Sigmoid colon (tissue), 4 donors: ENCODE results near the gene ADRB1.

Experiments
- POLR2A ChIP-seq, 2 donors: fragments of 450-650 bp; IDR thresholded peaks; one replicate each; pipeline ENCODE4 v1.6.1; 2016; ENCODE audit warnings: antibody characterized with exemption in 2 of 2, mild to moderate bottlenecking in 2 of 2, moderate library complexity in 2 of 2
- POLR2AphosphoS5 ChIP-seq, 4 donors: sonication (generic); formaldehyde crosslinking; IDR thresholded peaks; one replicate each; pipeline ENCODE4 v1.6.1; 2017; ENCODE audit warnings: antibody characterized with exemption in 4 of 4
- TF ChIP-seq, protein P1 (sequence below), 4 experiments: fragments of 450-650 bp in 3 of 4; fragments of 200-600 bp in 1 of 4; IDR thresholded peaks; one replicate each; pipeline ENCODE4 v1.5.1; 2016 to 2019; ENCODE audit warnings: antibody characterized with exemption in 4 of 4, mild to moderate bottlenecking in 3 of 4, moderate library complexity in 2 of 4

- TF ChIP-seq, protein P1, sequence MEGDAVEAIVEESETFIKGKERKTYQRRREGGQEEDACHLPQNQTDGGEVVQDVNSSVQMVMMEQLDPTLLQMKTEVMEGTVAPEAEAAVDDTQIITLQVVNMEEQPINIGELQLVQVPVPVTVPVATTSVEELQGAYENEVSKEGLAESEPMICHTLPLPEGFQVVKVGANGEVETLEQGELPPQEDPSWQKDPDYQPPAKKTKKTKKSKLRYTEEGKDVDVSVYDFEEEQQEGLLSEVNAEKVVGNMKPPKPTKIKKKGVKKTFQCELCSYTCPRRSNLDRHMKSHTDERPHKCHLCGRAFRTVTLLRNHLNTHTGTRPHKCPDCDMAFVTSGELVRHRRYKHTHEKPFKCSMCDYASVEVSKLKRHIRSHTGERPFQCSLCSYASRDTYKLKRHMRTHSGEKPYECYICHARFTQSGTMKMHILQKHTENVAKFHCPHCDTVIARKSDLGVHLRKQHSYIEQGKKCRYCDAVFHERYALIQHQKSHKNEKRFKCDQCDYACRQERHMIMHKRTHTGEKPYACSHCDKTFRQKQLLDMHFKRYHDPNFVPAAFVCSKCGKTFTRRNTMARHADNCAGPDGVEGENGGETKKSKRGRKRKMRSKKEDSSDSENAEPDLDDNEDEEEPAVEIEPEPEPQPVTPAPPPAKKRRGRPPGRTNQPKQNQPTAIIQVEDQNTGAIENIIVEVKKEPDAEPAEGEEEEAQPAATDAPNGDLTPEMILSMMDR (IDR thresholded peaks at IDR 0.05), result no peak
- TF ChIP-seq POLR2AphosphoS5 (IDR thresholded peaks at IDR 0.05), result no peak
- no peak for TF ChIP-seq POLR2A (IDR thresholded peaks at IDR 0.05)
Observed at GRCh38 chr10:114026189-114027040, 17.3 kb upstream of the ADRB1 start.
